Thyroid gland (tissue), 4 donors: Measurements from ENCODE around the gene HDAC8. TPM values are rescaled to one million over a fixed set of nuclear protein-coding genes. Genes with fewer than 3 reads are reported as not detected.

Source experiments
- DNase-seq, 2 donors: peaks; one replicate each; pipeline ENCODE4 v3.0.0-alpha.2; 2019
- H3K27ac ChIP-seq, 3 donors: fragments of 200-600 bp; sonication (generic); 1 replicate in 2 of 3; 2 replicates in 1 of 3; pipeline ENCODE4 v1.5.1; 2016 to 2019; ENCODE audit warnings: mild to moderate bottlenecking in 1 of 3, moderate library complexity in 1 of 3
- H3K27me3 ChIP-seq: fragments of 200-600 bp; sonication (generic); one replicate; pipeline ENCODE4 v1.5.1; 2019
- H3K36me3 ChIP-seq, 2 donors: fragments of 200-600 bp; sonication (generic); one replicate each; pipeline ENCODE4 v1.5.1; 2016 to 2019
- H3K4me1 ChIP-seq, 2 donors: fragments of 200-600 bp; sonication (generic); one replicate each; pipeline ENCODE4 v1.5.1; 2017 to 2019
- H3K4me3 ChIP-seq, 3 donors: fragments of 200-600 bp; sonication (generic); replicated peaks in 1 of 3; 1 replicate in 2 of 3; 2 replicates in 1 of 3; pipeline ENCODE4 v1.5.1; 2016; ENCODE audit warnings: mild to moderate bottlenecking in 1 of 3
- H3K9me3 ChIP-seq: fragments of 200-600 bp; sonication (generic); one replicate; pipeline ENCODE4 v1.5.1; 2017
- POLR2A ChIP-seq, 2 donors: fragments of 450-650 bp; IDR thresholded peaks; one replicate each; pipeline ENCODE4 v1.6.1; 2017; ENCODE audit warnings: antibody characterized with exemption in 2 of 2, mild to moderate bottlenecking in 2 of 2, moderate library complexity in 1 of 2
- WGBS, 2 donors: methylation state at CpG; one replicate each; pipeline ENCODE4 v1.1.5; 2017; 5-methylcytosine and 5-hydroxymethylcytosine counted together
- intact Hi-C: fragments of 100-400 bp; cut with DNase I; formaldehyde crosslinking; loops from one replicate; pipeline ENCODE4 v1.15.1; 2023
- total RNA-seq, 4 donors: library from RNA; depleted of rRNA; stranded (reverse); fragments of >200 nt; gene quantifications; one replicate each; pipeline ENCODE4 v1.2.3, GENCODE V29; 2016
- TF ChIP-seq, protein P1 (sequence below), 6 experiments: fragments of 200-600 bp in 3 of 6; fragments of 450-650 bp in 3 of 6; sonication (generic) in 3 of 6; IDR thresholded peaks; one replicate each; pipeline ENCODE4 v1.5.1; 2016 to 2019; ENCODE audit warnings: antibody characterized with exemption in 6 of 6, mild to moderate bottlenecking in 2 of 6, inconsistent platforms in 1 of 6, moderate library complexity in 1 of 6

The HDAC8 gene
- total RNA-seq, 4 donors from 2014 or later, result 46.5 to 74.9 (median 55.4) TPM

DNA sequence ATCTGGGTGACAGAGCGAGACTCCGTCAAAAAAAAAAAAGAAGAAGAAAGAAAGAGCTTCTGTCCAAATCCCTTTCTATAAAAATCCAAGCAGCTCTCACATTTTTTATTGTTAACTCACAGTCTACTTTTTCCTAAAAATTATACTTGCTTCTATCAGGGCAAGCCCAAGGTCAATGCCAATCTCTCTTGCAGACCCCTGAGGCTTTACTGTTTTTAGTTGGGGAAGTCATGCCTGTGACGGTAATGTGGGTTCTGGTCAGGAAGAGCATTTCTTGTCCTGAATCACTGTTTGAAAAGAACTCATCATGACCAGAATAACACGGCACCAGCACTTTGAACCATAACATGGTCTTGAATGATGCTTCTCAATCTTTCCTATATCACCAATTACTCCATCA is 212.3 kb downstream of the HDAC8 start:
- H3K4me3 ChIP-seq, result no peak overlapping the region
- H3K9me3 ChIP-seq, result no peaks in the 10 kb centered on the region
- intact Hi-C loops, result no loop called here
- TF ChIP-seq, protein P1, sequence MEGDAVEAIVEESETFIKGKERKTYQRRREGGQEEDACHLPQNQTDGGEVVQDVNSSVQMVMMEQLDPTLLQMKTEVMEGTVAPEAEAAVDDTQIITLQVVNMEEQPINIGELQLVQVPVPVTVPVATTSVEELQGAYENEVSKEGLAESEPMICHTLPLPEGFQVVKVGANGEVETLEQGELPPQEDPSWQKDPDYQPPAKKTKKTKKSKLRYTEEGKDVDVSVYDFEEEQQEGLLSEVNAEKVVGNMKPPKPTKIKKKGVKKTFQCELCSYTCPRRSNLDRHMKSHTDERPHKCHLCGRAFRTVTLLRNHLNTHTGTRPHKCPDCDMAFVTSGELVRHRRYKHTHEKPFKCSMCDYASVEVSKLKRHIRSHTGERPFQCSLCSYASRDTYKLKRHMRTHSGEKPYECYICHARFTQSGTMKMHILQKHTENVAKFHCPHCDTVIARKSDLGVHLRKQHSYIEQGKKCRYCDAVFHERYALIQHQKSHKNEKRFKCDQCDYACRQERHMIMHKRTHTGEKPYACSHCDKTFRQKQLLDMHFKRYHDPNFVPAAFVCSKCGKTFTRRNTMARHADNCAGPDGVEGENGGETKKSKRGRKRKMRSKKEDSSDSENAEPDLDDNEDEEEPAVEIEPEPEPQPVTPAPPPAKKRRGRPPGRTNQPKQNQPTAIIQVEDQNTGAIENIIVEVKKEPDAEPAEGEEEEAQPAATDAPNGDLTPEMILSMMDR (IDR thresholded peaks at IDR 0.05), result no peak
- no peak for TF ChIP-seq POLR2A (IDR thresholded peaks at IDR 0.05)
- 93 to 95% methylated on average over 4 of the region's 4 CpGs for WGBS, 2 donors
- H3K27ac ChIP-seq, result no peak overlapping the region
- no peaks in the 10 kb centered on the region for H3K36me3 ChIP-seq
- no peak for DNase-seq
- no peaks in the 10 kb centered on the region for H3K4me1 ChIP-seq
- H3K27me3 ChIP-seq, result no peaks in the 10 kb centered on the region

DNA sequence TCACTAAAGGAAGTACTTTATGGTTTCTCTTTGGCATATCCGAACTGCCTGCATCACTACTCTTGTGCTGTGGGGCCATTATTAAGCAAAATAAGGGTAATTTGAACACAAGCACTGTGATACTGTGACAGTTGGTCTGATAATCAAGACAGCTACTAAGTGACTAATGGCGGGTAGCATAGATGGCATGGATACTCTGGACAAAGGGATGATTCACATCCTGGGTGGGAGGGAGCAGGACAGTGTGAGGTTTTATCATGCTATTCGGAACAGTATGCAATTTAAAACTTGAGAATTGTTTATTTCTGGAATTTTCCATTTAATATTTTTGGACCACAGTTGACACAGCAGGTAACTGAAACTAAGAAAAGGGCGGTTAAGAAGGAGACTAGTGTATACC is 214.3 kb downstream of the HDAC8 start:
- no peaks in the 10 kb centered on the region for H3K4me1 ChIP-seq
- H3K4me3 ChIP-seq, result no peak overlapping the region
- no peak for DNase-seq
- H3K9me3 ChIP-seq, result no peaks in the 10 kb centered on the region
- intact Hi-C loops, result no loop called here
- H3K27me3 ChIP-seq, result no peaks in the 10 kb centered on the region
- no peaks in the 10 kb centered on the region for H3K36me3 ChIP-seq
- TF ChIP-seq, protein P1 (IDR thresholded peaks at IDR 0.05), result no peak
- WGBS, 2 donors, result 96 to 97% methylated on average over 4 of the region's 4 CpGs
- H3K27ac ChIP-seq, result no peak overlapping the region

- intact Hi-C loops, result no loop called here
- H3K36me3 ChIP-seq, result no peaks in the 10 kb centered on the region
- H3K27ac ChIP-seq, result no peak overlapping the region
- H3K4me3 ChIP-seq, result no peak overlapping the region
- no peak for DNase-seq
- H3K4me1 ChIP-seq, result no peaks in the 10 kb centered on the region
- no peak for TF ChIP-seq POLR2A (IDR thresholded peaks at IDR 0.05)
- TF ChIP-seq, protein P1 (IDR thresholded peaks at IDR 0.05), result no peak
- H3K9me3 ChIP-seq, result no peaks in the 10 kb centered on the region
- H3K27me3 ChIP-seq, result no peaks in the 10 kb centered on the region
- WGBS, 2 donors, result 91 to 93% methylated on average over 3 of the region's 3 CpGs
Measured at GRCh38 chrX:72352786-72353185, 219.9 kb downstream of the HDAC8 start.

DNA sequence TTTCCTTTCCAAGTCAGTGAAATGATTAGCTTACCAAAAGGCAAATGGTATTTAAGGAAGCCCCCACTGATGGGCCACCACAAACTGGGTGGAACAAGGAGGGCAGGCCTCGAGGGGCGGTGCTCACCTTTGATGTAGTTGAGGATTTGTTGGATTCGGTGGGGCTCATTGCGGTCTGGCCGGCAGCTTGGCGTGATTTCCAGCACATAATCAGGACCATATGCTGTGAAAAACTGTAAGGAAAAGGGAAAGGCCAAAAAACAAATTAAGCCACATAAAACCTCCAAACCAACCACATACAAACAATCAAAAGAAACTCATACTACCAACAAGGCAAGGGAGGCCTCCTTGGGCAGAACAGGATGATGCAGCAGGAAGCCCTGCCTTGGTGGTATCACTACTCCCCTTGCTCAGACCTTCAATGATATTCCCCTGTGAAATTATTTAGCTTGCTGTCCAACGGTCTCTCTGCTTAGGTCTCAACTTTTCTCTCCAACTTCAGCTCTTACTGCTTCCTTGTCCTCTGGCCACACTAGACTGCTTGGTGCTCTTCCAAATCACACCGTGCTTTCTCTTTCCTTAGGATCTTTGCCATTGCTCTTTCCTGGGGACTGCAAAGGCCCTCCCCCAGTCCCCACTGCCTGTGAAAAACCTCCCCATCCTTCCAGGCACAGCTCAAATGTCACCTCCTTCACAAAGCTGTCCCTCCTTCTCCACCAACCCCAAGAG is 220.9 kb downstream of the HDAC8 start:
- 83 to 93% methylated on average over 8 of the region's 8 CpGs for WGBS, 2 donors
- Histone ChIP-seq H3K9me3 (no peaks in the 10 kb centered on the region), H3K4me1 (no peaks in the 10 kb centered on the region), H3K27ac (no peak overlapping the region), H3K36me3 (no peaks in the 10 kb centered on the region), H3K4me3 (no peak overlapping the region), H3K27me3 (no peaks in the 10 kb centered on the region)
- no peak for DNase-seq
- no peak for TF ChIP-seq POLR2A (IDR thresholded peaks at IDR 0.05)
- TF ChIP-seq, protein P1 (IDR thresholded peaks at IDR 0.05), result no peak
- intact Hi-C loops, result no loop called here

DNA sequence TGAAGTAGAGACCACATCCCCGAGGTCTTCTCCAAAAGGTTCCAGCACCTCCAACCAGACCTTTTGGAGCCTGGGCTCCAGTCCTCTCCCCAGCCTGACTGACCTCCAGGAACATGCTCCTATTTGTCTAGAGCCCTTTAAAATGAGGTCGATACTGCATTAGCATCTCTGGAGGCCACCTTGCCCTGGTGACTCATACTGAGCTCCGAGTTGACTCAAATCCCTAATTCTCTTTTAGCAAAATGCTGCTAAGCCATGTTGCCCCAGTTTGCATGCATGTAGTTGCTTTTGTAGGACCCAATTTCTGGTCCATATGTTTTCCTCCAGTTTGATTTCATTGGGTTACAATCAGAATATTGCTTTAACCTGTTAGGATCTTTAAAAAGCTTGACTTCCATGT is 223.5 kb downstream of the HDAC8 start:
- Histone ChIP-seq H3K4me1 (no peaks in the 10 kb centered on the region), H3K36me3 (no peaks in the 10 kb centered on the region), H3K4me3 (no peak overlapping the region), H3K27ac (no peak overlapping the region), H3K27me3 (no peaks in the 10 kb centered on the region), H3K9me3 (no peaks in the 10 kb centered on the region)
- DNase-seq, result no peak
- TF ChIP-seq, protein P1 (IDR thresholded peaks at IDR 0.05), result no peak
- no peak for TF ChIP-seq POLR2A (IDR thresholded peaks at IDR 0.05)
- intact Hi-C loops, result no loop called here
- WGBS, 2 donors, result 67 to 90% methylated on average over 1 to 3 of the region's 3 CpGs
